Right atrium auricular region (tissue), 2 donors: ENCODE results near the gene CADPS. TPM values are rescaled to one million over a fixed set of nuclear protein-coding genes. Genes with fewer than 3 reads are reported as not detected.

ENCODE experiments used
- DNase-seq: peaks from one replicate; pipeline ENCODE4 v3.0.0-alpha.2; 2019; ENCODE audit warnings: low spot score
- H3K27ac ChIP-seq, 2 donors: fragments of 200-600 bp; sonication (generic); 1 replicate in 1 of 2; 2 replicates in 1 of 2; pipeline ENCODE4 v1.5.1; 2016 to 2019
- H3K27me3 ChIP-seq, 2 donors: fragments of 200-600 bp; sonication (generic); one replicate each; pipeline versions ENCODE4 v1.5.1 to v1.6.0; 2017 to 2019
- H3K36me3 ChIP-seq: fragments of 200-600 bp; sonication (generic); one replicate; pipeline ENCODE4 v1.5.1; 2016
- H3K4me1 ChIP-seq, 2 donors: fragments of 200-600 bp; sonication (generic); one replicate each; pipeline versions ENCODE4 v1.5.1 to v1.6.0; 2017 to 2019
- H3K4me3 ChIP-seq, 2 donors: fragments of 200-600 bp; sonication (generic); 1 replicate in 1 of 2; 2 replicates in 1 of 2; pipeline ENCODE4 v1.5.1; 2017 to 2019; ENCODE audit warnings: mild to moderate bottlenecking in 1 of 2, moderate library complexity in 1 of 2
- H3K9me3 ChIP-seq, 2 donors: fragments of 200-600 bp; sonication (generic); one replicate each; pipeline ENCODE4 v1.5.1; 2019
- total RNA-seq, 2 donors: library from RNA; depleted of rRNA; stranded (reverse); fragments of >200 nt; gene quantifications; one replicate each; pipeline ENCODE4 v1.1.0, GENCODE V29; 2016
- TF ChIP-seq, protein P1 (sequence below), 2 donors: fragments of 200-600 bp; sonication (generic); IDR thresholded peaks; one replicate each; pipeline ENCODE4 v1.5.1; 2019; ENCODE audit warnings: antibody characterized with exemption in 2 of 2

Gene CADPS
- total RNA-seq, 2 donors from 2014 or later, result 16.1 to 48.2 TPM

DNA sequence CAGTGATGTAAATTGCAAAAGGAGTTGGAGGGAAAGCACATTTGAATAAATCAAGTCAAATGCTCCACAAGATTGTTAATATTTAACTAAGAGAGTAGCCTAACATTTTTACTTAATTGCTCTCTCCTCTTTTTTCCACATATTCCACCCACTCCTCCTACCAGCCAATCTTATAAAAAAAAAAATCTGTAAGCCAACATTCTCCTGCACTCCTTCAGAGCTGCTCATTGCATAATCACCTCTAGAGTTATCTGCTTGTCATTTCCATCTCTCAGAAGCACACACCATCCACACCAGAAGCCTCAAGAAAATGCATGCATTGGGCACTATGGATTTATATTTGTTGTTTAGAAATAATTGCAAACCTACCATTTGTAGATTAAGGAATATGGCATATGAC lies 64.1 kb downstream of the CADPS start:
- H3K4me3 ChIP-seq, result no peak overlapping the region
- TF ChIP-seq, protein P1, sequence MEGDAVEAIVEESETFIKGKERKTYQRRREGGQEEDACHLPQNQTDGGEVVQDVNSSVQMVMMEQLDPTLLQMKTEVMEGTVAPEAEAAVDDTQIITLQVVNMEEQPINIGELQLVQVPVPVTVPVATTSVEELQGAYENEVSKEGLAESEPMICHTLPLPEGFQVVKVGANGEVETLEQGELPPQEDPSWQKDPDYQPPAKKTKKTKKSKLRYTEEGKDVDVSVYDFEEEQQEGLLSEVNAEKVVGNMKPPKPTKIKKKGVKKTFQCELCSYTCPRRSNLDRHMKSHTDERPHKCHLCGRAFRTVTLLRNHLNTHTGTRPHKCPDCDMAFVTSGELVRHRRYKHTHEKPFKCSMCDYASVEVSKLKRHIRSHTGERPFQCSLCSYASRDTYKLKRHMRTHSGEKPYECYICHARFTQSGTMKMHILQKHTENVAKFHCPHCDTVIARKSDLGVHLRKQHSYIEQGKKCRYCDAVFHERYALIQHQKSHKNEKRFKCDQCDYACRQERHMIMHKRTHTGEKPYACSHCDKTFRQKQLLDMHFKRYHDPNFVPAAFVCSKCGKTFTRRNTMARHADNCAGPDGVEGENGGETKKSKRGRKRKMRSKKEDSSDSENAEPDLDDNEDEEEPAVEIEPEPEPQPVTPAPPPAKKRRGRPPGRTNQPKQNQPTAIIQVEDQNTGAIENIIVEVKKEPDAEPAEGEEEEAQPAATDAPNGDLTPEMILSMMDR (IDR thresholded peaks at IDR 0.05), result no peak
- no peaks in the 10 kb centered on the region for H3K36me3 ChIP-seq
- H3K9me3 ChIP-seq, result no peaks in the 10 kb centered on the region
- H3K4me1 ChIP-seq, result no peaks in the 10 kb centered on the region
- no peaks in the 10 kb centered on the region for H3K27me3 ChIP-seq
- no peak for DNase-seq
- no peak overlapping the region for H3K27ac ChIP-seq

DNA sequence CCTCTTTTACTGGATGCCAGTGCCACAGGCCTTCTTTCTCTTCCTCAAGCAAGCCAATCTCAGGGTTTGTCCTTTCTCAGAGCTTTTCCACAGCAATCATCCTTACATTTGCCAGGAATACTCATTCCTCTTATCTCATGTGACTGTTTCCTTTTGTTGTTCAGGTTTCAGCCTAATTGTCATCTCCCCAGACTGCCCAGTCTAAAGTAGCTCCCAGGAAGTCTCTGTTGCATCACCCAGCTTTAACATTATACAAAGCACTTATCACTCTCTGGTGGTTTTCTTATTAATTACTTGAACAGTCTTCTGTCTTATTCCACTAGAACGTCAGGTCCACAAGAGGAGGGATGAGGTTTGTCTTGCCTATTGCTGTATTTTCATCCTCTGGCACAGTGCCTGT lies 65.8 kb downstream of the CADPS start:
- Histone ChIP-seq H3K9me3 (no peaks in the 10 kb centered on the region), H3K27me3 (no peaks in the 10 kb centered on the region), H3K36me3 (no peaks in the 10 kb centered on the region), H3K27ac (no peak overlapping the region), H3K4me1 (no peaks in the 10 kb centered on the region), H3K4me3 (no peak overlapping the region)
- no peak for DNase-seq
- TF ChIP-seq, protein P1 (IDR thresholded peaks at IDR 0.05), result no peak

DNA sequence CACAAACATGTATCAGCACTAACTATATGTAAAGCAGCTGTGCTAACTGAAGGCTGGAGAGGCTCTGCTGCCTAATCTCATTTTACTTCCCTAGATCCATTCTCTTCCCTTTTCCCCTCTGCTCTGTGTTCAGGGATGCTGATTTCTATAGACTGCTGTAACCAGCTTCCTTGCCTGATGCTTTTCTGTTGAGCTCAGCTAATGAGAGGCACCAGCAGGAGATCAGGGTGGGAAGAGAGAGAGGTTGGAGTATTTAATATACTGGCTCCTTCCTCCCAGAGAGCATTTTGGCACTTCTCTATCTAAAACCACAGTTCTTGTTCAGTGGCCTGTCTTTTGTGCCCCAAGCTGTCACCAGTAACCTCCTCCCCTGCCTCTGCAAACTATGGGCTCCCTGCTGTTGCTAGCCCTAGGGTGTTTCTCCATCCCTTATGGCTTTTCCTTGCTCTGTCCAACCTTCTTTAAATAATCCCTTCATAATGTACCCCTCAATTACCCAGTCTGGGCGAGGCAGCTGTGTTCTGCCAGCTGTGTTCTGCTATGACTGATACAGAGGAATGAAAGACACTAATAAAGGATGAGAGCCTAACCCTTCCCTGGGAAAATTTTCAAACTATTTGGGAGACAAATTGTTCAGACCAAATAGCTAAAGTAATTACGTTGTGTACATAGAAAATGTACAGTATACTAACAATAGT lies 69.5 kb downstream of the CADPS start:
- H3K4me3 ChIP-seq, result no peak overlapping the region
- no peaks in the 10 kb centered on the region for H3K9me3 ChIP-seq
- no peaks in the 10 kb centered on the region for H3K27me3 ChIP-seq
- TF ChIP-seq, protein P1 (IDR thresholded peaks at IDR 0.05), result no peak
- no peak overlapping the region for H3K27ac ChIP-seq
- DNase-seq, result no peak
- H3K36me3 ChIP-seq, result no peaks in the 10 kb centered on the region
- H3K4me1 ChIP-seq, result no peaks in the 10 kb centered on the region

DNA sequence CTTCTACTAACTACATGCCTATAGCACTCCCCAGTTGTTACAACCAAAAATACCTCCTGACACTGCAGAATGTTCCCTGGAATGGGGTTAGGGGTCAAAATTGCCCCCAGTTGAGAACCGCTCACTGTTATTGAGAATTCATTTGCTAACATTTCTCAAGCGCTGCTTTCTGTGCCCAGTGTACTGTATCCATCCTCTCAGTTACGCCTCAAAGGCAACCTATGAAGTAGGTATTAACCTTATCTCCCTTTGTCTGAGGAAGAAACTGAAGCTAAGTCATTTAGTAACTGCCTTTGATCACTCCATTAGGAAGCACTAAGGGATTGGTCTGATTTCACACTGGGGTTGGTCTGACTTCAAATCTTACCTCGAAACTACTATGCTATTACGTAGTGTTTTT lies 70.1 kb downstream of the CADPS start:
- Histone ChIP-seq H3K36me3 (no peaks in the 10 kb centered on the region), H3K4me3 (no peak overlapping the region), H3K4me1 (no peaks in the 10 kb centered on the region), H3K27me3 (no peaks in the 10 kb centered on the region), H3K27ac (no peak overlapping the region), H3K9me3 (no peaks in the 10 kb centered on the region)
- DNase-seq, result no peak
- TF ChIP-seq, protein P1 (IDR thresholded peaks at IDR 0.05), result no peak

DNA sequence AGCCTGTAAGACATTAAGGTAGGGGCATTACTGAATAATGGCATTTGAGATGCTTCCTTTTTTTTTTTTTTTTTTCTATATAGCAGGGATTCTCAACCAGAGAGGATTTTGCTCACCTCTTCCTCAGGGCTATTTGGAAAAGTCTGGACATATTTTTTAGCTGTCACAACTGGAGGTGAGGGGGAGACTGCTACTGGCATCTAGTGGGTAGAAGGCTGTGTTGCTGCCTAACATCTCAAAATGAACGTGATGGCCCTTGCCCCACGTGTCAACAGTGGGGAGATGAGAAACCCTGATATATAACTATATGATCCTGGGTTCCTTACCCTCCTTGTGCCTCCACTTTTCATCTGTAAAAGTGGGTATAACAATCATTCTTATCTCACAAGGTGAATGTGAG lies 71.9 kb downstream of the CADPS start:
- Histone ChIP-seq H3K4me3 (no peak overlapping the region), H3K9me3 (no peaks in the 10 kb centered on the region), H3K27me3 (no peaks in the 10 kb centered on the region), H3K27ac (no peak overlapping the region), H3K36me3 (no peaks in the 10 kb centered on the region), H3K4me1 (no peaks in the 10 kb centered on the region)
- TF ChIP-seq, protein P1 (IDR thresholded peaks at IDR 0.05), result no peak
- no peak for DNase-seq

DNA sequence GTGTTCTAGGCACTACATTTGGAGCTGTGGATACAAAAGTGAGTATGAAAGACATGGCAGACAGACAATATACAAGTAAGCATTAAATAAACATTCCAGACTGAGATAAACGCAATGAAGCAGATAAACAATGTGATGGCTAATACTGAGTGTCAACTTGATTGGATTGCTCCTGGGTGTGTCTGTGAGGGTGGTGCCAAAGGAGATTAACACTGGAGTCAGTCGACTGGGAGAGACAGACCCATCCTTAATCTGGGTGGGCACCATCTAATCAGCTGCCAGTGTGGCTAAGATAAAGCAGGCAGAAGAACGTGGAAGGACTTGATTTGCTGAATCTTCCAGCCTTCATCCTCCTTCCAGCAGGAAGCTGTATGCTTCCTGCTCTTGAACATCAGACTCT lies 77.2 kb downstream of the CADPS start:
- Histone ChIP-seq H3K36me3 (no peaks in the 10 kb centered on the region), H3K27me3 (no peaks in the 10 kb centered on the region), H3K4me3 (no peak overlapping the region), H3K4me1 (no peaks in the 10 kb centered on the region), H3K27ac (no peak overlapping the region), H3K9me3 (no peaks in the 10 kb centered on the region)
- TF ChIP-seq, protein P1 (IDR thresholded peaks at IDR 0.05), result no peak
- no peak for DNase-seq
